HG03439 (cell line): ENCODE measurements around the gene SLC26A1.
"Not testable (repeated sequence)": the region's sequence is repeated elsewhere in the genome, so short reads cannot be mapped to it uniquely, and the experiment has no call there.

Experiments
- ATAC-seq: cut with Tn5 transposase; IDR thresholded peaks from one replicate; pipeline ENCODE4 v1.9.1; 2021; ENCODE audit warnings: mild to moderate bottlenecking, moderate library complexity; ENCODE audit not compliant: unreplicated experiment

The SLC26A1 gene

GRCh38 chr4:955931-956381 is 37.2 kb downstream of the SLC26A1 start:
- no peak for ATAC-seq

- ATAC-seq = no peak
Observed at GRCh38 chr4:955161-955921, 37.9 kb downstream of the SLC26A1 start.

GRCh38 chr4:954211-955020 is 38.8 kb downstream of the SLC26A1 start:
- no peak for ATAC-seq

GRCh38 chr4:953574-953915 is 39.7 kb downstream of the SLC26A1 start:
- ATAC-seq = no peak

GRCh38 chr4:952881-953573 is 40.2 kb downstream of the SLC26A1 start:
- no peak for ATAC-seq

- ATAC-seq = no peak
Observed at GRCh38 chr4:951594-952468, 41.4 kb downstream of the SLC26A1 start.

GRCh38 chr4:951186-951585 is 42.0 kb downstream of the SLC26A1 start:
- no peak for ATAC-seq

GRCh38 chr4:950136-951020 is 42.8 kb downstream of the SLC26A1 start:
- no peak for ATAC-seq

- ATAC-seq = no peak
Observed at GRCh38 chr4:949656-950055, 43.5 kb downstream of the SLC26A1 start.

- no peak for ATAC-seq
Observed at GRCh38 chr4:948936-949300, 44.3 kb downstream of the SLC26A1 start.

- no peak for ATAC-seq
Observed at GRCh38 chr4:948101-948935, 44.9 kb downstream of the SLC26A1 start.

GRCh38 chr4:947491-947971 is 45.7 kb downstream of the SLC26A1 start:
- no peak for ATAC-seq

- ATAC-seq = no peak
Observed at GRCh38 chr4:946517-947471, 46.4 kb downstream of the SLC26A1 start.

- ATAC-seq = no peak
Observed at GRCh38 chr4:946103-946450, 47.1 kb downstream of the SLC26A1 start.

GRCh38 chr4:945274-946102 is 47.7 kb downstream of the SLC26A1 start:
- no peak for ATAC-seq

- ATAC-seq = not testable (repeated sequence)
Observed at GRCh38 chr4:939508-939907, 53.7 kb downstream of the SLC26A1 start.
